Ishikawa (cell line): ENCODE results near the gene MAGEA8.

Source experiments
- CEBPB ChIP-seq: IDR thresholded peaks from 2 replicates; pipeline ENCODE4 v1.6.1; 2012
- CREB1 ChIP-seq: IDR thresholded peaks from 2 replicates; pipeline ENCODE4 v1.6.1; 2012; ENCODE audit warnings: low read depth
- EGR1 ChIP-seq: IDR thresholded peaks from 2 replicates; pipeline ENCODE4 v1.6.1; 2012
- EP300 ChIP-seq: IDR thresholded peaks from 2 replicates; pipeline ENCODE4 v1.6.1; 2012; ENCODE audit warnings: borderline replicate concordance
- FOXM1 ChIP-seq: IDR thresholded peaks from 2 replicates; pipeline ENCODE4 v1.6.1; 2012; ENCODE audit warnings: low read depth, borderline replicate concordance
- NFIC ChIP-seq: IDR thresholded peaks from 2 replicates; pipeline ENCODE4 v1.6.1; 2012
- RAD21 ChIP-seq: IDR thresholded peaks from 2 replicates; pipeline ENCODE4 v1.6.1; 2012; ENCODE audit warnings: low read depth
- REST ChIP-seq: IDR thresholded peaks from 2 replicates; pipeline ENCODE4 v1.6.1; 2012; ENCODE audit warnings: low read depth, mild to moderate bottlenecking
- TAF1 ChIP-seq: IDR thresholded peaks from 2 replicates; pipeline ENCODE4 v1.6.1; 2012; ENCODE audit warnings: low read depth, mild to moderate bottlenecking
- TCF12 ChIP-seq: IDR thresholded peaks from 2 replicates; pipeline ENCODE4 v1.6.1; 2012; ENCODE audit warnings: low read depth
- TEAD4 ChIP-seq: IDR thresholded peaks from 2 replicates; pipeline ENCODE4 v1.6.1; 2012
- YY1 ChIP-seq: IDR thresholded peaks from 2 replicates; pipeline ENCODE4 v1.6.1; 2012; ENCODE audit warnings: low read depth
- ZBTB7A ChIP-seq: IDR thresholded peaks from 2 replicates; pipeline ENCODE4 v1.6.1; 2012; ENCODE audit warnings: low read depth
- TF ChIP-seq, protein P1 (sequence below): IDR thresholded peaks from 2 replicates; pipeline ENCODE4 v1.6.1; 2012
- TF ChIP-seq, protein P2 (sequence below): IDR thresholded peaks from 2 replicates; pipeline ENCODE4 v1.6.1; 2012

The MAGEA8 gene

DNA sequence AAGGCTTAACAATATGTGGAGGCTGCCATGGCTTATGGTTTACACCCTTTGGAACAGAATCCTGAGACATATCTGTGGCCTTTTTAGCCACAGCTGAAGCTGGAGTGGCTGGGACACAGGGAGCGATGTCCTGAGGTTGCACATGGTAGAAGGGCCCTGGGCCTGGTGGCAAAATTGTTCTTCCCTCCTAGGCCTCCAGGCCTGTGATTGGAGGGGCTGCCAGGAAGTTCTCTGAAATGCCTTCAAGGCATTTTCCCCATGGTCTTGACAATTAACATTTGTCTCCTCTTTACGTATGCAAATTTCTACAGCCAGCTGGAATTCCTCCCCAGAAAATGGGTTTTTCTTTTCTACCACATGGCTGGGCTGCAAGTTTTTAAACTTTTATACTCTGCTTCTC, 39.1 kb upstream of the MAGEA8 start:
- TF ChIP-seq TCF12, result no peak
- no peak for TF ChIP-seq TEAD4
- TF ChIP-seq EP300, result no peak
- no peak for TF ChIP-seq EGR1

DNA sequence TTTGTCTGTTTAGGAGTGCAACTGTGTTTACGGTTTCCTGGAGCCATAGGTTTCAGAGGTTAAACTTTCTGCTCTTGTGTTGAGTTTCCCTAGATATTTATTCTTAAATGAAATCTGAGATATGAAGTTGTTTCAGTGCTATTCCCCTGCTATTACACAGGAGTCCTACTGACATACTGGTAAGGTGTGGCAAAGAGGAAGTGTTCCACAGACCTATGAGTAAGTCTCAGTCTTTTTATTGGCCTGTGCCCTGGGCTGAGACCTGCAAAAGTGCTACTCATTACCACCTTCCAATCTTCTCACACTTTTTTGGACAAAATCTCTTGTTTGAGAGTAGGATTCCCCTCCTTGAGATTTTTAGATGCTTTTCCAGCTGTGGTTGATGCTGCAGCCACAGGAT, 35.6 kb upstream of the MAGEA8 start:
- no peak for TF ChIP-seq EGR1
- TF ChIP-seq, protein P1, sequence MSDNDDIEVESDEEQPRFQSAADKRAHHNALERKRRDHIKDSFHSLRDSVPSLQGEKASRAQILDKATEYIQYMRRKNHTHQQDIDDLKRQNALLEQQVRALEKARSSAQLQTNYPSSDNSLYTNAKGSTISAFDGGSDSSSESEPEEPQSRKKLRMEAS, result no peak
- no peak for TF ChIP-seq CEBPB
- TF ChIP-seq CREB1, result no peak
- no peak for TF ChIP-seq TCF12

- TF ChIP-seq NFIC (no peak), TAF1 (no peak), REST (no peak), RAD21 (no peak), YY1 (no peak), EP300 (no peak), TCF12 (no peak), CREB1 (no peak), FOXM1 (no peak), CEBPB (no peak), EGR1 (no peak), TEAD4 (no peak), ZBTB7A (no peak)
- TF ChIP-seq, protein P1, result no peak
- TF ChIP-seq, protein P2, sequence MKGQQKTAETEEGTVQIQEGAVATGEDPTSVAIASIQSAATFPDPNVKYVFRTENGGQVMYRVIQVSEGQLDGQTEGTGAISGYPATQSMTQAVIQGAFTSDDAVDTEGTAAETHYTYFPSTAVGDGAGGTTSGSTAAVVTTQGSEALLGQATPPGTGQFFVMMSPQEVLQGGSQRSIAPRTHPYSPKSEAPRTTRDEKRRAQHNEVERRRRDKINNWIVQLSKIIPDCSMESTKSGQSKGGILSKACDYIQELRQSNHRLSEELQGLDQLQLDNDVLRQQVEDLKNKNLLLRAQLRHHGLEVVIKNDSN, result no peak
Measured at GRCh38 chrX:149846789-149847188, 34.2 kb upstream of the MAGEA8 start.

GRCh38 chrX:149848855-149849254, 32.1 kb upstream of the MAGEA8 start:
- TF ChIP-seq TCF12, result no peak
- TF ChIP-seq NFIC, result no peak
- no peak for TF ChIP-seq TAF1
- no peak for TF ChIP-seq TEAD4
- no peak for TF ChIP-seq FOXM1
- TF ChIP-seq CEBPB, result no peak
- TF ChIP-seq REST, result no peak
- TF ChIP-seq, protein P2, result no peak
- TF ChIP-seq ZBTB7A, result no peak
- no peak for TF ChIP-seq CREB1
- no peak for TF ChIP-seq EGR1
- no peak for TF ChIP-seq EP300
- TF ChIP-seq RAD21, result no peak
- TF ChIP-seq, protein P1, result no peak

GRCh38 chrX:149849787-149850186, 31.2 kb upstream of the MAGEA8 start:
- TF ChIP-seq TCF12, result no peak
- no peak for TF ChIP-seq CREB1
- no peak for TF ChIP-seq REST
- no peak for TF ChIP-seq TEAD4
